ENCODE measurements around the gene XAF1. TPM values are rescaled to one million over a fixed set of nuclear protein-coding genes. Genes with fewer than 3 reads are reported as not detected.
"Not testable (repeated sequence)": the region's sequence is repeated elsewhere in the genome, so short reads cannot be mapped to it uniquely, and the experiment has no call there.

XAF1 gene
- total RNA-seq, 1 experiment from 2014 or later = 0.20 TPM

GRCh38 chr17:6772016-6772415 is 16.2 kb downstream of the XAF1 start:
- Mint-ChIP-seq H3K27ac (no peak overlapping the region), H3K4me1 (peaks cover 2% of the 10 kb centered on the region; the same call in 1 of the 2 replicates), H3K27me3 (ENCODE audit: low read depth) (peaks cover 54% of the 10 kb centered on the region), H3K36me3 (peaks cover 6% of the 10 kb centered on the region), H3K4me3 (no peak overlapping the region), H3K9me3 (peaks cover 40% of the 10 kb centered on the region)
- no peak for ATAC-seq
- TF ChIP-seq, protein P1, sequence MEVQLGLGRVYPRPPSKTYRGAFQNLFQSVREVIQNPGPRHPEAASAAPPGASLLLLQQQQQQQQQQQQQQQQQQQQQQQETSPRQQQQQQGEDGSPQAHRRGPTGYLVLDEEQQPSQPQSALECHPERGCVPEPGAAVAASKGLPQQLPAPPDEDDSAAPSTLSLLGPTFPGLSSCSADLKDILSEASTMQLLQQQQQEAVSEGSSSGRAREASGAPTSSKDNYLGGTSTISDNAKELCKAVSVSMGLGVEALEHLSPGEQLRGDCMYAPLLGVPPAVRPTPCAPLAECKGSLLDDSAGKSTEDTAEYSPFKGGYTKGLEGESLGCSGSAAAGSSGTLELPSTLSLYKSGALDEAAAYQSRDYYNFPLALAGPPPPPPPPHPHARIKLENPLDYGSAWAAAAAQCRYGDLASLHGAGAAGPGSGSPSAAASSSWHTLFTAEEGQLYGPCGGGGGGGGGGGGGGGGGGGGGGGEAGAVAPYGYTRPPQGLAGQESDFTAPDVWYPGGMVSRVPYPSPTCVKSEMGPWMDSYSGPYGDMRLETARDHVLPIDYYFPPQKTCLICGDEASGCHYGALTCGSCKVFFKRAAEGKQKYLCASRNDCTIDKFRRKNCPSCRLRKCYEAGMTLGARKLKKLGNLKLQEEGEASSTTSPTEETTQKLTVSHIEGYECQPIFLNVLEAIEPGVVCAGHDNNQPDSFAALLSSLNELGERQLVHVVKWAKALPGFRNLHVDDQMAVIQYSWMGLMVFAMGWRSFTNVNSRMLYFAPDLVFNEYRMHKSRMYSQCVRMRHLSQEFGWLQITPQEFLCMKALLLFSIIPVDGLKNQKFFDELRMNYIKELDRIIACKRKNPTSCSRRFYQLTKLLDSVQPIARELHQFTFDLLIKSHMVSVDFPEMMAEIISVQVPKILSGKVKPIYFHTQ (CRISPR knock-in tag; IDR thresholded peaks at IDR 0.05) = no peak
- no peak for TF ChIP-seq CREM (CRISPR knock-in tag; IDR thresholded peaks at IDR 0.05)
- no peak for DNase-seq (ENCODE audit: low spot score)
- ChIA-PET POLR2A (no interaction called here), CTCF (interaction anchor here (1.8 kb wide), 1 partner anchor 70 kb away, joined by 4 read pairs; no protein-coding TSS in a partner anchor)

- Mint-ChIP-seq H3K27me3 (ENCODE audit: low read depth) (peaks cover 73% of the 10 kb centered on the region), H3K9me3 (peaks cover 17% of the 10 kb centered on the region)
- H3K4me1 Mint-ChIP-seq; H3K36me3 Mint-ChIP-seq; H3K27ac Mint-ChIP-seq; H3K4me3 Mint-ChIP-seq; DNase-seq (ENCODE audit: low spot score); POLR2A ChIA-PET; ATAC-seq: not testable (repeated sequence)
- CTCF ChIA-PET = interaction anchor here (1.4 kb wide), 1 partner anchor 229 kb away, joined by 3 read pairs; no protein-coding TSS in a partner anchor
Measured at GRCh38 chr17:6774906-6775305, 19.1 kb downstream of the XAF1 start.

DNA sequence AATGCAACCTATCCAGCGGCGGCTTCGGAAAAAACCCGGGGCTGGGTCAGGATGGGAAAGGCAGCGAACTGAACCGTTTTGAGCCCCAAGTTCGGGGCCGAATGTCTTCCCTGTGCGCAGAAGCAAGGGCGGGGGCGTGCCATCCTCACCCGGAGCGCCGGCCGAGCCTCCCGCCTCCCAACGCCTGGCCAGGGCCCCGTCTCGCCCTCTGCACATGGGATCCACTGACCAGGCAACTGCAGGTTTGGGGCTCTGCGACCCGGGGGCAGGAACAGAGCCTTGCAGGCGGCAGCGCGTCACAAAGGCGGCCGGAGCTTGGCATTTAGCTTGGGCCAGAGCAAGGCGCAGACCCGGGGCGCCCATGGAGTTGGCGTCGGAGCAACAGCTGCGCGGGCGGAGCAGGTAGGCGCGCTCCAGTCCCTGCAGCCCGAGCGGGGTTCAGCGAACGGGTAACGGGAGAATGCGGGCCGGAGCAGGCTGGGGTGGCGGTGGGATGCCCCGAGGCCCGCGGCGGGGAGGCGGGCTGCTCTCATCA is 20.1 kb downstream of the XAF1 start, which contains the start of gene FBXO39:
Gene FBXO39, plus strand, starts transcription at position 345 of the 535 bp plus-strand sequence. CDS start 3,654 bp downstream, outside the sequence.
- Mint-ChIP-seq H3K4me1 (peaks cover 2% of the 10 kb centered on the region; the same call in 1 of the 2 replicates), H3K9me3 (peaks cover 16% of the 10 kb centered on the region), H3K36me3 (no peaks in the 10 kb centered on the region; the same call in 1 of the 2 replicates), H3K4me3 (peak within 1 kb of the TSS; percentile 69), H3K27me3 (ENCODE audit: low read depth) (peaks cover 74% of the 10 kb centered on the region), H3K27ac (no peak within 1 kb of the TSS)
- ATAC-seq (peak; percentile 92), DNase-seq (ENCODE audit: low spot score) (peak; percentile 68)
- ChIA-PET POLR2A (interaction anchor here (0.5 kb wide), 1 partner anchor 171 kb away, joined by 6 read pairs; no protein-coding TSS in a partner anchor), CTCF (interaction anchor here (0.9 to 1.6 kb wide), 5 partner anchors 12 to 228 kb away, joined by 3 to 5 read pairs (median 5); no protein-coding TSS in a partner anchor)
- TF ChIP-seq SMAD4 (CRISPR knock-in tag; IDR thresholded peaks at IDR 0.05) = no peak
- peak; percentile 26; the same call in 1 of the 2 replicates for TF ChIP-seq E2F5 (CRISPR knock-in tag; IDR thresholded peaks at IDR 0.05)
- TF ChIP-seq, protein P2, sequence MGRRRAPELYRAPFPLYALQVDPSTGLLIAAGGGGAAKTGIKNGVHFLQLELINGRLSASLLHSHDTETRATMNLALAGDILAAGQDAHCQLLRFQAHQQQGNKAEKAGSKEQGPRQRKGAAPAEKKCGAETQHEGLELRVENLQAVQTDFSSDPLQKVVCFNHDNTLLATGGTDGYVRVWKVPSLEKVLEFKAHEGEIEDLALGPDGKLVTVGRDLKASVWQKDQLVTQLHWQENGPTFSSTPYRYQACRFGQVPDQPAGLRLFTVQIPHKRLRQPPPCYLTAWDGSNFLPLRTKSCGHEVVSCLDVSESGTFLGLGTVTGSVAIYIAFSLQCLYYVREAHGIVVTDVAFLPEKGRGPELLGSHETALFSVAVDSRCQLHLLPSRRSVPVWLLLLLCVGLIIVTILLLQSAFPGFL (CRISPR knock-in tag; IDR thresholded peaks at IDR 0.05; ENCODE audit: borderline replicate concordance) = no peak
- TF ChIP-seq RELA (CRISPR knock-in tag; IDR thresholded peaks at IDR 0.05; ENCODE audit: borderline replicate concordance) = peak; percentile 50; the same call in 1 of the 2 replicates
- no peak for TF ChIP-seq PRRX2 (CRISPR knock-in tag; IDR thresholded peaks at IDR 0.05)
- 0 out of 2 replicates have a peak, but pooled peaks have one; percentile 31 for TF ChIP-seq ZNF317 (CRISPR knock-in tag; IDR thresholded peaks at IDR 0.05; ENCODE audit: borderline replicate concordance, low read depth)
- no peak for TF ChIP-seq NR3C1 (CRISPR knock-in tag; conservative IDR thresholded peaks at IDR 0.05; ENCODE audit: low read depth)
- TF ChIP-seq MLX (CRISPR knock-in tag; IDR thresholded peaks at IDR 0.05) = no peak
- 0 out of 2 replicates have a peak, but pooled peaks have one; percentile 63 for TF ChIP-seq TP53 (CRISPR knock-in tag; IDR thresholded peaks at IDR 0.05)
- TF ChIP-seq FOXP1 (CRISPR knock-in tag; IDR thresholded peaks at IDR 0.05; ENCODE audit: borderline replicate concordance) = peak; percentile 75
- TF ChIP-seq TCF7 (CRISPR knock-in tag; IDR thresholded peaks at IDR 0.05; ENCODE audit: low read depth) = no peak
- no peak for TF ChIP-seq HMGA2 (CRISPR knock-in tag; IDR thresholded peaks at IDR 0.05)
- TF ChIP-seq HMGXB4 (CRISPR knock-in tag; IDR thresholded peaks at IDR 0.05) = peak; percentile 81
- 0 out of 2 replicates have a peak, but pooled peaks have one; percentile 7 for TF ChIP-seq ZNF281 (CRISPR knock-in tag; IDR thresholded peaks at IDR 0.05)
- no peak for TF ChIP-seq TEAD4 (CRISPR knock-in tag; IDR thresholded peaks at IDR 0.05)
- TF ChIP-seq GRHL2 (CRISPR knock-in tag; IDR thresholded peaks at IDR 0.05; ENCODE audit: insufficient replicate concordance, severe bottlenecking) = no peak
